DMS53 (cell line): Measurements from ENCODE around the gene MAPK8.
A peak's percentile ranks its signal among the peaks of the same experiment; 100 is the strongest.

ENCODE experiments used
- DNase-seq: peaks from one replicate; lab custom pipeline; 2025; lab: John Stamatoyannopoulos, UW

MAPK8 gene

DNA sequence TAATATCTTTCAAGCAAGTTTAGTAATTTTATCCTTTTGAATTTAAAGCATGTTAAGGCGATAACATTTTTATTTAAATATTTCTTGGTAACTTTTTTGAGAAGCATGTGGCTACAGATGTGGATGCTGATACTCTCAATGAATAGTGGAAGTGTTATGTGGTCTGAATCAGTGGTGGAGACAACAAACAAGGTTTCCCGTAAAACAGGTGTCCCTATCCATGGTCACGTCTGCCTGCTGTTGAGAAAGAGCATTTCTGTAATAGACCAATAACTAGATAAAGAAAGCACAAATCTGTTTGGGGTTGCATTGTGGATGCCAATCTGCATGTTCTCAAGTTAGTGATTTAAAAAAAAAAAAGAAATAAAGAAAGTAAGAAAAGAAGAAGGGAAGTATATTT is 13.9 kb upstream of the MAPK8 start:
- DNase-seq = no peak

DNA sequence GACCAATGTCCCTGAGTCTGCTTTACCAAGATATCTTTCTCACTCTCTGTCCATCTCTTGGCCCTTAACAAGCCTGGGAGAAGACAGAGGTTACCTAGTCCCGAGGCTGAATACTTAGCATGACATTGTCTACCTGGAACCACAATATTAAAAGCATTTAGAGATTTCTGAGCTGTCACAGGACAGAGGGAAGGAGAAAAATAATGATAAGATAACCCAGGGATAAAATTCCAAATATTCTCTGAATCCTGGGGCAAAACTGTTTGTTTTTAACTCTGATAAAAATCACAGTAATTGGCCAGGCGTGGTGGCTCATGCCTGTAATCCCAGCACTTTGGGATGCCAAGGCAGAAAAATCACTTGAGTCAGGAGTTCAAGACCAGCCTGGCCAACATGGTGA is 12.0 kb upstream of the MAPK8 start:
- no peak for DNase-seq

DNA sequence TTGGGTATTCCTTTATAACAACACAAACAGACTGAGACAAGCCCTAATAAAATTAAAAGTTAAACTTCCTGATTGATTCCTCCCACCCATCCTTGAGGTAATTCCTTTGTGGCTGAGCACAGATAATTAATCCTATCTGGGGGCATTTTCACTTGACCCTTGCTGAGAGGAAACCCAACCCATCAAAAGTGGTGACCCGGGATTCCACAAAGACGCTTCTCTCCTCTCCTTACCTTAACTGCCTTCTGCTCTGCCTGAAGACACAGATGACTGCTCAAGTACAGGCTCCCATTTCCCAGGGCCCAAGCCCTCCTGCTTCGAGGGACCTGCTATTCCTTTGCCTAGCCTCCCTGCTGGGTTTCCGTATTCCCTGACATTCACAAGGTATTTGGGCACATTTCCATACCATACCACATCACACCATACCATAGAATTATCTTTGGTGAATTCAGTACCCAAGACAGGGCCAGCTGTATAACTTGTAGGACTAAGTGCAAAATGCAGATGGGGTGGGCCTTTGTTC is 9.8 kb upstream of the MAPK8 start:
- no peak for DNase-seq

DNA sequence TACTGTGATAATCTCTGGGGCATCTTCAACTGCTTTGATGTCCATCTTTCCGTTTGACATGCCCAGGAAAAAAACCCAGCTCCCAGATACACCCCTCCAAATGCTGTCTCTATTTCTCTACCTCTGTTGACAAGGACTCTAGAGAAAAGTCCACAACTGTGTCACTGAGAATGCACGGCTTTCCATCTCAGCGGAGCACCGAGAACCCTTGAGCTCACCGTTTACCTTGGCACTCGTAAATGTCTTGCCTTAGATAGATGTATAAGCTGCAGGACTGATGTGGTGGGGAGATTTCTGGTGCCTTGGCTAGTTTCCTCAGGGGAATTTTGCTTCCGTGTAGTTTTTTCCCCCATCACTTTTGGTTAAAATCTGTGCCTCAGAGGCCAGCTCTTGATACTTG is 7.4 kb upstream of the MAPK8 start:
- no peak for DNase-seq

DNA sequence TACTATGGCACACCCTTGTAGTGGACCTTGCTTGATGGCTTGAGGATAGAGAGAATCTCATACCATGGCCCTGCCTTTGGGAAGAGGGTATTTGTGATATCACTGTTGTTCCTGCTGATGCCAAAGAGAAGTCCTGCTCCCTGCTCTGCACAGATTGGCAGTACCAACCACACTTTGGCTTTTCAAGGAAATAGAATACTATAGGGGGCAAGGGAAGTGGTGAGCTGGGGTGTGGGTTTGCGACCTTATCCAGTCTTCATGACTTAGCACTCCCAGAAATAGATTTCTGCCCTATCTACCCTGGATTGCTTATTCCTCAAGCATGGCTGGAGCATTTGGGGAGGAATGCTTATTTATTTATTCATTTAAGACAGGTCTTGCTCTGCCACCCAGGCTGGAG is 6.8 kb upstream of the MAPK8 start:
- DNase-seq = no peak

DNA sequence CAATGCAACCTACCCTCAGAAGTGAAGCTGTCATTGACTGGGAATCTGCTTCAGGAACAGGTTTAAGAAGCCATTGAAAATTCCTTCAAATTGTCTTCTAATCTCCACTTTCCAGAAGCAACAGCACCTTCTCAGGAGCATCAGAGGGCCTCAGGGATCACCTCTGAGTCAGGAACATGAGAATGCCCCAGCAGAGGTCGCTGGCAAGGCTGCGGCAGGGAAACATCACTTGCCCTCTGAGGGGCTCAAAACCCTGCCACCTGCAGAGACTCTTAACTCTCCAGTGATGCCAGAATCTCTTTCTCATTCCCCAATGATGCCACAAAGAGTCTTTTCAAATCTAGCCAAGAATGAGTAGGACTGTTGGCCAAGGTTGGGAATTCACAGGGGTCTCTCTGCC is 5.9 kb upstream of the MAPK8 start:
- no peak for DNase-seq

DNA sequence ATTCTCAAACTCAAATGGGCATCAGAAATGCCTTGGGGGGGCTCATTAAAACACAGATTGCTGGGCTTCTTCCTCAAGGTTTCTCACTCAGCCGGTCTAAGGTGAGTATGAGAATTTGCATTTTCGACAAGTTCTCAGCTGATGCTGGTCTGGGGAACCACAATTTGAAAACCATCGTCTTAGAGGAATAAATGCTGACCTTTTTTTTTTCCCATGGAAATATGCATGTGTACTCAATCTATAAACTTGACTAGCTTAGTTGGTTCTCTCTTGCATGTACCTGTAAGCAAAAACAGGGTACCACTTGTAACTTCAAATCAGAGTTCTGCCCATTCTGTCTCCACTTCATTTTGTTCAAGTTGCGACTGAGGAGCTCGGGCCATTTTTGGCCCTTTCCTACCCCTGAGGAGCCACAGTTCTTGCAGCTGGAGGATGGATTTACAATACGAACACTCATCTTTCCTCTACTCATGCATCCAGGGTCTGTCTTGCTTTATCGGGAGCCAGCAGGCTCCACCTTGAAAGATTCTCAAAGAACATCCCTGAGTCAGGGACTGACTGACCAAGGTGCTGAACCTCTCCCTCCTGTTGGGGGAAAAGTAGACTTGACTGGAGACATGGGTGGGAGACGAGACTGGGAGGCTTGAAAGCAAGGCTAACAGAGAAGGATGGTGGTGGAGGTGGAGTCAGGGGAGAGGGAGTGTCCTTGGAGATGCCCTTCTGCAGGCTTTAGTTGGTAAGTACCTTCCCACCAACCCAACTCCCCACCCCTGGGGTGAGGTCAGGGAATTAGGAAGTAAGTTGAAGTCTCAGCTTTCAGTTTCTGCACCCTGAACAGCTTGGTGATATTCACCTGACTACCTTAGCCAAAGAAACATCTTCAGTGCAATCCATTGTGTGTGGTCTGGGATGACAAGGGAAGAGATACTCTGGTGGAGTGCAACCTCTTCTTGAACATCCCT is 3.7 kb upstream of the MAPK8 start:
- DNase-seq = no peak

DNA sequence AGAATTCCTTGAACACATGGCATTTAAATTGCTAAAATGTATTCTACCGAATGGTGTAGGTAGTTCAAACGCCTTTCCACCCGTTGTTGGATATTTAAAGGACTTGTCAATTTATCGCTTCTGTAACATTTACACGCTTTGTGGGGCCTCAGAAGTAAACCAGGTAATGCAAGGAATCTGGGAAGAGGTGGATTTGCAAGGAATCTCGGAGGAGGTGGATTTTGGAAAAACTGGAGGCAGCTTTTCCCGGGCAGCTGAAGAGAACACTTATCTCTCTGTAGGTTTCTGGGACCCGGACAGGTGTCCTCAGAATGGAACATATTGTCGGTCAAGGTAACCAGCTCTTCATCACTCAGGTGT is 592 bp upstream of the MAPK8 start:
- DNase-seq = no peak

DNA sequence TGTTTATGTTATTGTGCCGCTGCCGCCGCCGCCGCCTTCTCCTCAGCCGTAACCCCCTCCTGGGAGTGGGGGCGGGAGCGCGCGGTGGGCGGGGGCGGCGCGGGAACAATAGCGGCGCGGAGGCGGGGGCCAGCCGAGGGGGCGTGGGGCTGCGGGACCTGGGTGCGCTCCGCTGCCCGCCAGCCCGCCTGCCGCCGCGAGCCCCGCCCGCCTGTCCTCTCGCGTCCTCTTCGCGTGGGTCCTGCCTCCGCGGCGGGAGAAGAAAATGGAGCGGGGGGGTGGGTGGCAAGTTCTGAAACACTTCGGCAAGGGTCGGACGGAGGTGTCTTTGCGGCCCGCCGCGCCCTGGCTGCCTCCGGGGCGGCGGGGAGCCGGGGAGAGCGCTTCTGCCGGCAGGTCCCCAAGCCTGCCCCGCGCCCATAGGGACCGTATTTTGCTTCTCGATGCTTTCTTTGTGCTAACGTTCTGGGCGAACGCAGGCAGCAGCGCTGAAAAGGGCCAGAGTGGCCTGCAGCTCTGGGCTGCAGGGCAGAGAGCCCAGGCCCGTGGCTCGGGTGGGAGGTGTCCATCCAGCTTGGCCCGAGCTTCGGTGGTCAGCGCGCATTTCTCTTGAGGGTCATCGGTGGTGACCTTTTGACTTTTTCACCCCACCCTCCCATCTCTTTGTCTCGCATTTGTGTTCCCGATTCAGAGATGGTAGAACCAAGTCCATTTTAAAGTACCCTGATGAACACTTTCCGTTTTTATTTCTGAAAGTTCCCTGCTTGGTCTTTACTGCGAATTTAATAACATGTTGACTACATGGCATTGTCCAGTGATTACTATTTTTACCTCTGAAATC is 613 bp downstream of the MAPK8 start:
- DNase-seq = peak; percentile 81

DNA sequence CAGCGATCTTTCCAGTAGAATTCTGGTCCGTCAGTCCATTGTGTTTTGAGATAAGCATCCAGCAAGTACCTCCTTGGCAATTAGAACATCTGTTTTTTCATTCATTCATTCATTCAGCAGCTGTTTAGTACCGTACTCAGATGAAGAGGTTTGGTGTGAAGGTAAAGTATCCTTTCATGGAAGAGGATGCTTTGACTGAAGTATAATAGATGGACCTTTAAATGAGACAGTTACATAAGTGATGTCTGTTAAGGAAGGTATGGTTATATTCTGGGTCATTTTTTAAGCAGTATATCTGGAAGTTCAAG is 1.2 kb downstream of the MAPK8 start:
- peak; percentile 11 for DNase-seq

DNA sequence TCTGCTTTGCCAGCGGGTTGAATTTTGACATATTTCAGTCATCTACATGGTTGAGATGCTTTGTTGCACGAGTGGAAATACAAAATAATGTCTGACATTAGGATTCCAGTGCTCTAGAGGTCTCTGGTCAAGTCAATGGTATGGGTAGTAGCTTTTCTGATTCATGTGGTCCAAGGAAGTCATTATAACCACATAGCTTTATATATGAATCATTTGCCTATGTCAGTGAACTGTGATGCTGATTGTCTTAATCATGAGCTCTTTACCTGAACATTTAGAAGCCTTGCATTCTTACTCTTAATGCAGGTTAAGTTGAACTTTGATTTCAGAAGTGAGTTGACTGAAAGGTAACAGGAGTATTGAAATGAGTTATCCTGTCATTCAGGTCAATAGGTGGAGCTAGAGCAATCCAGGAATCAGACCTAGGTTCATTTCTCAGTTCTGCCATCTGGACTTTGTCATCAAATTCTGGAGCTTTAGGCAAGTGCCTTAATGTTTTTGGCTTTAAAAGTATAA is 3.3 kb downstream of the MAPK8 start:
- DNase-seq = peak; percentile 40

DNA sequence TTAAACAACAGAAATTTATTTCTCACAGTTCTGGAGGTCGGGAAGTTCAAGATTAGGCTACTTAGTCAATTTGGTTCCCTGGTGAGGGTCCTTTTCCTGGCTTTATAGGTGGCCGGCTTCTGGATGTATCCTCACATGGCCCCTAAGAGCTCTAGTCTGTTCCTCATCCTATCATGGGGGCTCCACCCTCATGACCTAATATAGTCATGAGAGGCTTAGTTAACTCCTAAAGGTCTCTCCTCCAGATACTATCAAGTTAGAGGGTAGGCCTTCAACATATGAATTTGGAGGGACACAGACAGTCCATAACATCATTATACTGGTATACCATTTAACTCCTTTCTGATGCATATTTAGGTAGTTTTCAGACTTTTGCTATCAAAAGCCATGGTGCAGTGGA is 7.6 kb downstream of the MAPK8 start:
- no peak for DNase-seq

DNA sequence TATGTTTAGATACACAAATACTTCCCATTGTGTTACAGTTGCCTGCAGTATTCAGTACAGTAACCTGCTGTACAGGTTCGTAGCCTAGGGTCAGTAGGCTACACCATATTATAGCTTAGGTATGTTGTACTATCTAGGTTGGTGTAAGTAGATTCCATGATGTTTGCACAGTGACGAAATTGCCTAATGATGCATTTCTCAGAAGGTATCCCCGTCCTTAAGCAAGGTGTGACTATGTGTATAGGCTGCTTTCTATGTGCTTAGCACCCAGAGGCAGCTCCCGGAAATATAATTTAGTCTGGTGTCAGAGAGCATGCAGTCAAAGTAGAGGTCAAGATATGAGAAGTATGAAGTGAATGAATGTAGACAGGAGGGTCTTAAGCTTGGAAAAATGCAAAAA is 9.8 kb downstream of the MAPK8 start:
- no peak for DNase-seq

DNA sequence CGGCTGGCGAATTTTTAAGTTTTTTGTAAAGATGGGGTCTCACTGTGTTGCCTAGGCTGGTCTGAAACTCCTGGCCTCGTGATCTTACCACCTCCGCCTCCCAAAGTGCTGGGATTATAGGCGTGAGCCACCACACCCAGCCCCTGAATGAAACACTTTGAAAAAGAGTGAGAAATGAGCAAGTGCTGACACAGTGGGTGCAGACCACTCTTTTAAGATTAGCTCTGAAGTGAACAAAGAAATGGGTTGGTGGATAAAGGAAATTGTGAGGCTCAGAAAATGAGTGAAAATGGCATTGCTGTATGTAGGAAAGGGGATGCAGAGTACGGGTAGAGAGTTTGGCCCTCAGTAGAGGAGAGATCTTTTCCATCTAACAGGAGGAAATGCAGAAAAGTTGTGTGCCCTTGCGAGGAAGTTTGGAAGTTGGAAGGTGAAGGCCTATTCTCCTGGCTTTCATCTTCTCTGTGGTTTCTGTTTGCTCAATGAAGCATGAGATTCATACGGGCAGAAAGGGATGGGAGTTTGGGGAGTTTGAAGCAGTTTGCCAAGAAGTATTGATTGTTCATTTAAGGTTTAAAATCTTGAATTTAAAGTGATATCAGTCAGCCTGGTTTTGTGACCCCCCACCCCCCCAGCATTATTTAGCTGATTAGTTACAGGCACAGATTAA is 11.0 kb downstream of the MAPK8 start:
- no peak for DNase-seq

DNA sequence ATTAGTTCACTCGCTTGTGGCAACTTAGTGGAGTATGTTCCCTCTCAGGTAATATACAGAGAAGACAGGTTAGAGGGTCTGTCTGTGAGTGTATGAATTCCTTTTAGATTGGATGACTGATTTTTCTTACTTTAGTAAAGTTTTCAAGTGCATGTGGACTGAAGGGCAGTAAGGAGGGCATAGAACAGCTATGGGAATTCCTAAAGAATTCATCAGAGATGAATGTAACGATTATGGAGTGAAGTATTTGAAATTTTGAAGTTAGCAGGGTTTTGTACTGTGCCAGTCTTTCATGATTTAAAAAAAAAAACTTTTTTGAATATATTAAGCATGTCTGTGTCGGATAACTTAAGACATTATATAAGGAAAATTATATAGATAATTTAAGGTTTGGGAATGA is 15.5 kb downstream of the MAPK8 start:
- DNase-seq = no peak

DNA sequence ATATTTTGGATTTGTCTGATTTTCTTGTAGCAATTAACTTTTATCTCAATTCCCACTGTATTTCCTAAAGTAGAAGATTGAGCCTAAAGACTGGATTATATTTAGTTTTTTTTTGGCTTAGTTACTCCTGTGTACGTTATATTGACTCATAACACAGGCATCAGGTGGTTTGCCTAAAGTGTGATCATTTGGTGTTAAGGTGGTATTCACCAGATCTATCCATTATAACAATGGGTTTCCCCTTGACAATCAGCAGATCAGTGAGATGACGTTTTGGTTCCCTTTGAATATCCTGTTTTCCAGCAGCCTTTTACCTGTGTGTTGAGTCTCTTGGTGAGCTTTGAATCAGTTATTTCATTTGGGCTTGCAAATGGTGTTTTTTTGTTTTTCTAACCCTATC is 18.1 kb downstream of the MAPK8 start:
- no peak for DNase-seq

DNA sequence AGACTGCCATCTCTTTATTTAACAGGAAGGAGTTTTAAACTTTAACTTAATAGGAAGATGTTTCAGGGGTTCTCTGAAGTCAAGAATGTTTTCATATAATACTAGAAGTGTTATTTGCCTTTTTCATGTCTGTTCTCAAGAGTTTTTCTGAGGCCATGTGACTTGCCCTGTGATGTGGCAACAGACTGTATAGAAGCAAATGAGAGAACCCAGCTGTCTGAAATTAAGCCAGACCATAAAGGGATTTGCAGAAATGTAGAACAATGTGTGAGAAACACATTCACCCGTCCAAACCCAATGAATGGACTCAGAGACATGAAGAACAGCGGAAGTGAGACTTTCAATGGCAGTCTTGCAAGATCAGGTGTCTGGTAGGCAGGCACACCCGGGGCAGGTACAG is 23.8 kb downstream of the MAPK8 start:
- DNase-seq = no peak

DNA sequence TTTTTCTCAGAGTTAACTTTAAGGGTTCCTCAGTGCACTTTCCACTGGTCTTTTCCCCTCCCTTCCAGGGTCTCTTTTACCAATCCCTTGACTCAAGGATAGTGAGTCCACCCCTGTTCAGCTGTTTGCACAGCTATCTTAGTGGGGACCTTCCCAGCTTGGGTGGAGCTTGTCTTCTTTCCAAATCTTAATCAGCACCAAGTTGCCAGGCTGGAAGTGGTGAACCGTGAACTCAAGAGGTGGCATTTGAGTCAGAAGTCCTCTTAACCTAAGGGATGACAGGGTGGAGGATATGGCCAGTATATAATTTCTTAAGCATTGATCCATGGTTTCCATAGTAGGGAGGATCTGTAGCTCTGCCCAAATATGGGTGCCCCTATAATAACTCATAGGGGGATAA is 25.0 kb downstream of the MAPK8 start:
- DNase-seq = no peak

DNA sequence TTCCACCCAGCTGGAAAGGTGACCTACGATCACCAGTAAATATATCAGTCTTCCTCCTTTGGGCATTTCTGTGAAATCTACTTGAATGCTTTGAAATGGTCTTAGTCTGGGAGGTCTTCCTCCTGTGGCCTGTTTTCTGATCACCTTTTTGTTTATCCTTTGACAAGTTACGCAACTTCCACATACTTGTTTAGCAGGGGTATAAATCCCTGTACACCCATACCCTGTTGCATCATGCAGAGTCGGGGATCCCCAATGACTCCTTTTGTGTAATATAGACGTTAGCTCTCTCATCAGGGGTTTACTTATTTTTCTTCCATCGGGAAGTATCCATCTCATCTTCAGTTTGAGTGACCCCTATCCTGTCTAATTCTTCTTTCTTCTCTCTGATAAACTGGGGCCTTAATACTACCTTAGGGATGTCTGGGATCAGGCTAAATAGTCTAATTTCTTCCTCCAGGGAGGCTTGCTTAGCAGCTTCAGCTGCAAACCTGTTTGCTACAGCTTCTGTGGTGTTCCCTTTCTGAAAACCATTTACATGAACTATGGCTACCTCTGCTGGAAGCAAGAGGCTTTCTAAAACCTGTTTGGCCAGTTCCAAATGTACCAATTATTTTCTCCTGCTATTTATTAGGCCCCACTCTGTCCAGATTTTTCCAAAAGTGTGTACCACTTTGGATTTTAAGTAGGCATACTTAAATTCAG is 25.8 kb downstream of the MAPK8 start:
- DNase-seq = peak; percentile 49

DNA sequence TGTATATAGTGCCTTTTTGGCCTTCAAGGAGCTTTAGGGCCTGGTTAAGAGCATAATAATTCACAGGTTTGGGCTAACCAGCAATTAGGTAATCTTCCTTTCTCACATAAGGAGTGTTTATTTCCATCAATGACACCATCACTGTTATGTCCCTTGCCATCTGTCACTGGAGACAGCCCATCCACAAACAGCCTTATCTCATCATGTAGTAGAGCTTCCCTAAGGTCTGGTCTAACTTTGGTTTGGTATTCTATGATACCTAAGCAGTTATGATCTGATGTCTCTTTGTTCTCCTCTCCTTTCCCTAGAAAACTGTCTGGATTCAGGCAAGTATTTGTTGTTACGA is 26.4 kb downstream of the MAPK8 start:
- peak; percentile 22 for DNase-seq

DNA sequence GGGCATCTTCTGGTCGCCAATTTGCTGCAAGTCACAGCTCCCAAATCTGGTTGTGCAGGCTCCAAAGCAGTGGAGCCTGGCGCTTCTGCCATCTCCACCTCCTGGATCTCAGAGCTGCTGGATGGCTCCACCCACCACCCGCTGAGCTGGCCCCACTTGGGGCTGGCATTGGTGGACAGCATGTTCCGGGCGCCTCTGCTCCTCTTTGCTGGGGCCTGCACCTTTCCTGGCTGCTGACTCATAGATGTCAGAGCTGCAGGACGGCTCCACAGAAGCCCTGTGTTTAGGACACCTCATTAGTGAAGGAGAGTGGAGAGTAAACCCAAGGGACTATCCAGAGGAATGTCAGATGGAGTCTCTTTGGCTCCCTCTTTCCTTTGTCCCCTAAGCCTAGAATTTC is 27.4 kb downstream of the MAPK8 start:
- DNase-seq = peak; percentile 14

DNA sequence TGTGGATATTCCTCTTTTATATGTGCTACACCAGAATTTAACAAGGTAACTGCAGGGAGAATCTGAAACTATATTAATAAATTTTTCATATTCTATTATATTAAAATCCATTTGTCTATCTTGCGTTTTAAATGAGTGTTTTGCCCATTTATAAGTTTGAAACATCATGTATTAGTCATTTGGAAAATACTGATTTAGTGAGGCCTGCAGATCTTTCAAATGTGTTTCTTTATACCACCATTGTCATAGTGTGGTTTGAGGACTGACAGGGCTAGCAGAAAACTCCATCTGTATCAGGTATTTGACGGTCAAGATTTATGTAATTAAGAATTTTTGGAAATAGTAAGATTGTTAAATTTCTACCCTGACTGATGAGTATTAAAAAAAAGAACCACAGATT is 29.3 kb downstream of the MAPK8 start:
- no peak for DNase-seq
